ENCODE measurements around the gene FIG4.

Gene FIG4

DNA sequence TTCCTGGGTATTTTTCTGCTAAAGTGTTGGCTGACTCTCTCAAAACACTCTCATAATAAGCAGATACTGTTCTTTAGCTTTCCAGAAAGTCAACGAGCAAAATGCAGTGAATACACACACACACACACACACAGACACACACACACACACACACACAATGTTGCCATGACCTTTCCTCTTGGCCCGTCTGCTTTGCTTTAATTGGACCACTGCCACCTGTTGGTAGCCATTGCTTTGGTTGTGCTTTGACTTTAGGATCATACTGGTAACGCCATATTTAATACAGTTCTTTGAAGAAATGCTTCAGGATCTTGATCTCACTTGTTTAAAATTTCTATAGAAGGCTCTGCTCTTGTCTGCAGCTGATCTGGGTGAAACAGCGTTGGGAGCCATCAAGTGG, 4.4 kb downstream of the FIG4 start:
- TF ChIP-seq, protein P1, sequence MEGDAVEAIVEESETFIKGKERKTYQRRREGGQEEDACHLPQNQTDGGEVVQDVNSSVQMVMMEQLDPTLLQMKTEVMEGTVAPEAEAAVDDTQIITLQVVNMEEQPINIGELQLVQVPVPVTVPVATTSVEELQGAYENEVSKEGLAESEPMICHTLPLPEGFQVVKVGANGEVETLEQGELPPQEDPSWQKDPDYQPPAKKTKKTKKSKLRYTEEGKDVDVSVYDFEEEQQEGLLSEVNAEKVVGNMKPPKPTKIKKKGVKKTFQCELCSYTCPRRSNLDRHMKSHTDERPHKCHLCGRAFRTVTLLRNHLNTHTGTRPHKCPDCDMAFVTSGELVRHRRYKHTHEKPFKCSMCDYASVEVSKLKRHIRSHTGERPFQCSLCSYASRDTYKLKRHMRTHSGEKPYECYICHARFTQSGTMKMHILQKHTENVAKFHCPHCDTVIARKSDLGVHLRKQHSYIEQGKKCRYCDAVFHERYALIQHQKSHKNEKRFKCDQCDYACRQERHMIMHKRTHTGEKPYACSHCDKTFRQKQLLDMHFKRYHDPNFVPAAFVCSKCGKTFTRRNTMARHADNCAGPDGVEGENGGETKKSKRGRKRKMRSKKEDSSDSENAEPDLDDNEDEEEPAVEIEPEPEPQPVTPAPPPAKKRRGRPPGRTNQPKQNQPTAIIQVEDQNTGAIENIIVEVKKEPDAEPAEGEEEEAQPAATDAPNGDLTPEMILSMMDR (IDR thresholded peaks at IDR 0.05; ENCODE audit: low read depth, low read length, poor library complexity, severe bottlenecking) = peak; percentile 51
- no peak for TF ChIP-seq EZH2phosphoT487 (IDR thresholded peaks at IDR 0.05; ENCODE audit: borderline replicate concordance, low read length)
- Histone ChIP-seq H3K79me2 (ENCODE audit: control insufficient read depth, low read length) (no peaks in the 10 kb centered on the region; the same call in 1 of the 2 replicates), H3K9me2 (replicated peaks; ENCODE audit: control insufficient read depth, low read length) (no peaks in the 10 kb centered on the region), H3K4me3 (ENCODE audit: low read length) (no peak overlapping the region), H3F3A (ENCODE audit: control insufficient read depth, insufficient read depth) (0 out of 2 replicates have a peak, but pooled peaks cover 3% of the 10 kb centered on the region), H3K27me3 (ENCODE audit: control insufficient read depth, low read length) (no peaks in the 10 kb centered on the region), H3K4me1 (ENCODE audit: control insufficient read depth, low read length) (peaks cover 21% of the 10 kb centered on the region), H3K9me3 (ENCODE audit: control insufficient read depth, insufficient read depth, low read length) (no peaks in the 10 kb centered on the region), H3K27ac (ENCODE audit: low read depth, low read length) (no peak overlapping the region), H4K20me1 (ENCODE audit: control insufficient read depth, insufficient read depth, low read depth, low read length) (no peaks in the 10 kb centered on the region), H3K36me3 (ENCODE audit: control insufficient read depth, low read length) (no peaks in the 10 kb centered on the region), H3K4me2 (ENCODE audit: low read length) (no peak overlapping the region)

DNA sequence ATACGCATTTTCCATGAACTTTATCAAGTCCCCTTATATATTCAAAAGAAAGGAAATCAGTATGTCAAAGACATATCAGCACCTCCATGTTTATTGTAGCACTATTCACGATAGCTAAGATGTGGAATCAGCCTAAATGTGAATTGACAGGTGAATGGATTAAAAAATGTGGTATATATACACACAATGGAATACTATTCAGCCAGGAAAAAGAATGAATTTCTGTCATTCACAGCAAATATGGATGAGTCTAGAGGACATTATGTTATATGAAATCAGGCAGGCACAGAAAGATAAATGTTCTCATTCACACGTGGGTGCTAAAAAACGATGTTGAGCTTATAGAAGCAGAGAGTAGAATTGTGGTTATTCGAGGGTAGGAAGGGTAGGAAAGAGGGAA, 5.3 kb downstream of the FIG4 start:
- H3K36me3 ChIP-seq (ENCODE audit: control insufficient read depth, low read length) = no peaks in the 10 kb centered on the region
- H3F3A ChIP-seq (ENCODE audit: control insufficient read depth, insufficient read depth) = 0 out of 2 replicates have a peak, but pooled peaks cover 3% of the 10 kb centered on the region
- H3K27ac ChIP-seq (ENCODE audit: low read depth, low read length) = no peak overlapping the region
- H3K27me3 ChIP-seq (ENCODE audit: control insufficient read depth, low read length) = no peaks in the 10 kb centered on the region
- TF ChIP-seq, protein P1 (IDR thresholded peaks at IDR 0.05; ENCODE audit: low read depth, low read length, poor library complexity, severe bottlenecking) = no peak
- no peak for TF ChIP-seq EZH2phosphoT487 (IDR thresholded peaks at IDR 0.05; ENCODE audit: borderline replicate concordance, low read length)
- H3K79me2 ChIP-seq (ENCODE audit: control insufficient read depth, low read length) = no peaks in the 10 kb centered on the region; the same call in 1 of the 2 replicates
- no peaks in the 10 kb centered on the region for H3K9me3 ChIP-seq (ENCODE audit: control insufficient read depth, insufficient read depth, low read length)
- no peak overlapping the region for H3K4me2 ChIP-seq (ENCODE audit: low read length)
- peaks cover 21% of the 10 kb centered on the region for H3K4me1 ChIP-seq (ENCODE audit: control insufficient read depth, low read length)
- H4K20me1 ChIP-seq (ENCODE audit: control insufficient read depth, insufficient read depth, low read depth, low read length) = no peaks in the 10 kb centered on the region
- H3K4me3 ChIP-seq (ENCODE audit: low read length) = no peak overlapping the region
- H3K9me2 ChIP-seq (replicated peaks; ENCODE audit: control insufficient read depth, low read length) = no peaks in the 10 kb centered on the region

DNA sequence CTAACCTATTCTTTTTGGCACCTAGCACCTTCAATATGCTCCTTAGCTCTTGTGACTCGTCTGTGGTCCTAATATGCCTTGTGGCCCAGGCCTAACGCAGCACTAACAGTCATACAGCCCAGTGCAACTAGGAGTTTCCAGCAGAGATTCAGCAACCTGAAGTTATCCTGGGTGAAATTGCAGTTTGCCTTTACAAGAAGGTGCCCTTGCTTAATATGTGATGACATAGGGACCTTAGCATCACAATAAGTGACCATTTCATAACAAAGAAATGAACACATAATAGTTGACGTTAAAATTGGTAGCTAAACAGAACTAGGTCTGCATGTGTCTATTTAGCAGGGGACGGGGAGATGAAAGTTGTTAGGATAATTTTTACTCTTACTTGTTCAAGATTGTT, 10.1 kb downstream of the FIG4 start:
- no peak overlapping the region for H3K4me3 ChIP-seq (ENCODE audit: low read length)
- H3K36me3 ChIP-seq (ENCODE audit: control insufficient read depth, low read length) = no peaks in the 10 kb centered on the region
- peaks cover 5% of the 10 kb centered on the region for H3K4me1 ChIP-seq (ENCODE audit: control insufficient read depth, low read length)
- H3F3A ChIP-seq (ENCODE audit: control insufficient read depth, insufficient read depth) = no peaks in the 10 kb centered on the region
- H3K9me3 ChIP-seq (ENCODE audit: control insufficient read depth, insufficient read depth, low read length) = no peaks in the 10 kb centered on the region
- no peak for TF ChIP-seq EZH2phosphoT487 (IDR thresholded peaks at IDR 0.05; ENCODE audit: borderline replicate concordance, low read length)
- TF ChIP-seq, protein P1 (IDR thresholded peaks at IDR 0.05; ENCODE audit: low read depth, low read length, poor library complexity, severe bottlenecking) = no peak
- H3K27ac ChIP-seq (ENCODE audit: low read depth, low read length) = no peak overlapping the region
- H4K20me1 ChIP-seq (ENCODE audit: control insufficient read depth, insufficient read depth, low read depth, low read length) = no peaks in the 10 kb centered on the region
- H3K79me2 ChIP-seq (ENCODE audit: control insufficient read depth, low read length) = no peaks in the 10 kb centered on the region
- no peaks in the 10 kb centered on the region for H3K9me2 ChIP-seq (replicated peaks; ENCODE audit: control insufficient read depth, low read length)
- H3K4me2 ChIP-seq (ENCODE audit: low read length) = no peak overlapping the region
- no peaks in the 10 kb centered on the region for H3K27me3 ChIP-seq (ENCODE audit: control insufficient read depth, low read length)
